Stimulated activated CD4-positive, alpha-beta T cell treated with anti-CD3 and anti-CD28 coated beads, Interleukin-4, amount 100 ng/mL, for 1 hour (primary cell): ENCODE measurements around the gene IGFALS.
"Not testable (repeated sequence)": the region's sequence is repeated elsewhere in the genome, so short reads cannot be mapped to it uniquely, and the experiment has no call there.

Experiments used
- DNase-seq: peaks from one replicate; pipeline ENCODE4 v3.0.0-alpha.2; 2020

IGFALS gene

GRCh38 chr16:1817716-1818115 lies 24.2 kb upstream of the IGFALS start:
- no peak for DNase-seq

- no peak for DNase-seq
Measured at GRCh38 chr16:1817276-1817589, 23.7 kb upstream of the IGFALS start.

- no peak for DNase-seq
Measured at GRCh38 chr16:1816396-1817275, 23.1 kb upstream of the IGFALS start.

- no peak for DNase-seq
Measured at GRCh38 chr16:1815461-1815860, 22.0 kb upstream of the IGFALS start.

- DNase-seq: peak; percentile 59
Measured at GRCh38 chr16:1812732-1813163, 19.2 kb upstream of the IGFALS start.

GRCh38 chr16:1810536-1810935 lies 17.0 kb upstream of the IGFALS start:
- DNase-seq: no peak

GRCh38 chr16:1810106-1810505 lies 16.6 kb upstream of the IGFALS start:
- no peak for DNase-seq

GRCh38 chr16:1809281-1809801 lies 15.8 kb upstream of the IGFALS start:
- DNase-seq: no peak

- no peak for DNase-seq
Measured at GRCh38 chr16:1808691-1809090, 15.2 kb upstream of the IGFALS start.

GRCh38 chr16:1807626-1808025 lies 14.1 kb upstream of the IGFALS start:
- DNase-seq: no peak

GRCh38 chr16:1800701-1801100 lies 7.2 kb upstream of the IGFALS start:
- DNase-seq: no peak

- DNase-seq: not testable (repeated sequence)
Measured at GRCh38 chr16:1799263-1799662, 5.8 kb upstream of the IGFALS start.

GRCh38 chr16:1794908-1795666 lies 1.6 kb upstream of the IGFALS start:
- DNase-seq: no peak

- peak; percentile 1 for DNase-seq
Measured at GRCh38 chr16:1794221-1794871, 841 bp upstream of the IGFALS start.

- DNase-seq: no peak
Measured at GRCh38 chr16:1792836-1793577, 498 bp downstream of the IGFALS start.

GRCh38 chr16:1791943-1792812 lies 1.3 kb downstream of the IGFALS start:
- DNase-seq: no peak

GRCh38 chr16:1791256-1791942 lies 2.1 kb downstream of the IGFALS start:
- peak; percentile 1 for DNase-seq

GRCh38 chr16:1790611-1791255 lies 2.8 kb downstream of the IGFALS start:
- DNase-seq: no peak

- DNase-seq: no peak
Measured at GRCh38 chr16:1790261-1790610, 3.3 kb downstream of the IGFALS start.

GRCh38 chr16:1789643-1790045 lies 3.9 kb downstream of the IGFALS start:
- DNase-seq: peak; percentile 1

- no peak for DNase-seq
Measured at GRCh38 chr16:1788708-1789100, 4.8 kb downstream of the IGFALS start.
